Loucy (cell line): ENCODE measurements around the gene FRMD4A.
"Not testable (repeated sequence)": the region's sequence is repeated elsewhere in the genome, so short reads cannot be mapped to it uniquely, and the experiment has no call there.

Experiments
- H2AFZ ChIP-seq: fragments of 200-600 bp; sonication (generic); 2 replicates; pipeline ENCODE4 v1.6.0; 2016; ENCODE audit warnings: antibody characterized with exemption, mild to moderate bottlenecking, low read length, moderate library complexity
- H3F3A ChIP-seq: fragments of 200-600 bp; 2 replicates; pipeline ENCODE4 v1.6.0; 2016; ENCODE audit warnings: antibody characterized with exemption, low read depth, mild to moderate bottlenecking
- H3K27me3 ChIP-seq: fragments of 200-600 bp; sonication (generic); 2 replicates; pipeline ENCODE4 v1.6.1; 2014; ENCODE audit warnings: low read length, mild to moderate bottlenecking; ENCODE audit not compliant: insufficient read depth, poor library complexity, severe bottlenecking
- H3K36me3 ChIP-seq: fragments of 200-600 bp; sonication (generic); 2 replicates; pipeline ENCODE4 v1.6.1; 2016; ENCODE audit warnings: low read length; ENCODE audit not compliant: insufficient read depth
- H3K4me1 ChIP-seq: fragments of 200-600 bp; sonication (generic); 2 replicates; pipeline ENCODE4 v1.5.1; 2014; ENCODE audit warnings: low read length, mild to moderate bottlenecking; ENCODE audit not compliant: insufficient read depth, poor library complexity, severe bottlenecking
- H3K4me2 ChIP-seq: fragments of 200-600 bp; sonication (generic); 2 replicates; pipeline ENCODE4 v1.6.0; 2014; ENCODE audit warnings: antibody characterized with exemption, low read length, low read depth, mild to moderate bottlenecking; ENCODE audit not compliant: poor library complexity, severe bottlenecking
- H3K4me3 ChIP-seq: fragments of 200-600 bp; sonication (generic); 2 replicates; pipeline ENCODE4 v1.5.1; 2014; ENCODE audit warnings: low read length, mild to moderate bottlenecking, mixed read lengths; ENCODE audit not compliant: poor library complexity, severe bottlenecking
- H3K79me2 ChIP-seq: fragments of 200-600 bp; sonication (generic); 2 replicates; pipeline ENCODE4 v1.6.1; 2014; ENCODE audit warnings: low read length; ENCODE audit not compliant: insufficient read depth
- H3K9ac ChIP-seq: fragments of 200-600 bp; sonication (generic); 2 replicates; pipeline ENCODE4 v1.6.0; 2014; ENCODE audit warnings: mild to moderate bottlenecking, low read depth, low read length, moderate library complexity; ENCODE audit not compliant: poor library complexity, severe bottlenecking
- H3K9me2 ChIP-seq: fragments of 200-600 bp; sonication (generic); replicated peaks from 2 replicates; pipeline ENCODE4 v1.6.1; 2016; ENCODE audit warnings: low read depth, low read length, mixed read lengths
- H3K9me3 ChIP-seq: fragments of 200-600 bp; sonication (generic); 2 replicates; pipeline ENCODE4 v1.6.1; 2014; ENCODE audit warnings: mild to moderate bottlenecking, antibody characterized with exemption, low read length, low read depth; ENCODE audit not compliant: insufficient read depth
- H4K20me1 ChIP-seq: fragments of 200-600 bp; sonication (generic); 2 replicates; pipeline ENCODE4 v1.6.0; 2014; ENCODE audit warnings: antibody characterized with exemption, low read length, mild to moderate bottlenecking; ENCODE audit not compliant: insufficient read depth, poor library complexity, severe bottlenecking
- EZH2phosphoT487 ChIP-seq: fragments of 200-600 bp; IDR thresholded peaks from 2 replicates; pipeline ENCODE4 v1.6.1; 2018; ENCODE audit warnings: antibody characterized with exemption, mild to moderate bottlenecking, moderate library complexity, borderline replicate concordance
- TF ChIP-seq, protein P1 (sequence below): fragments of 200-600 bp; sonication (generic); conservative IDR thresholded peaks from 2 replicates; pipeline ENCODE4 v1.5.1; 2014; ENCODE audit warnings: mild to moderate bottlenecking, antibody characterized with exemption, low read length

Gene FRMD4A

GRCh38 chr10:13717936-13718772 lies 612.6 kb downstream of the FRMD4A start:
- no peaks in the 10 kb centered on the region for H3K79me2 ChIP-seq
- H3K27me3 ChIP-seq: no peaks in the 10 kb centered on the region
- peak overlapping the region; percentile 67 for H3K4me3 ChIP-seq
- H3K9me3 ChIP-seq: no peaks in the 10 kb centered on the region
- H3K9me2 ChIP-seq: no peaks in the 10 kb centered on the region
- no peak for TF ChIP-seq EZH2phosphoT487
- TF ChIP-seq, protein P1, sequence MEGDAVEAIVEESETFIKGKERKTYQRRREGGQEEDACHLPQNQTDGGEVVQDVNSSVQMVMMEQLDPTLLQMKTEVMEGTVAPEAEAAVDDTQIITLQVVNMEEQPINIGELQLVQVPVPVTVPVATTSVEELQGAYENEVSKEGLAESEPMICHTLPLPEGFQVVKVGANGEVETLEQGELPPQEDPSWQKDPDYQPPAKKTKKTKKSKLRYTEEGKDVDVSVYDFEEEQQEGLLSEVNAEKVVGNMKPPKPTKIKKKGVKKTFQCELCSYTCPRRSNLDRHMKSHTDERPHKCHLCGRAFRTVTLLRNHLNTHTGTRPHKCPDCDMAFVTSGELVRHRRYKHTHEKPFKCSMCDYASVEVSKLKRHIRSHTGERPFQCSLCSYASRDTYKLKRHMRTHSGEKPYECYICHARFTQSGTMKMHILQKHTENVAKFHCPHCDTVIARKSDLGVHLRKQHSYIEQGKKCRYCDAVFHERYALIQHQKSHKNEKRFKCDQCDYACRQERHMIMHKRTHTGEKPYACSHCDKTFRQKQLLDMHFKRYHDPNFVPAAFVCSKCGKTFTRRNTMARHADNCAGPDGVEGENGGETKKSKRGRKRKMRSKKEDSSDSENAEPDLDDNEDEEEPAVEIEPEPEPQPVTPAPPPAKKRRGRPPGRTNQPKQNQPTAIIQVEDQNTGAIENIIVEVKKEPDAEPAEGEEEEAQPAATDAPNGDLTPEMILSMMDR: no peak
- H4K20me1 ChIP-seq: no peaks in the 10 kb centered on the region
- peak overlapping the region; percentile 58 for H3K9ac ChIP-seq
- no peaks in the 10 kb centered on the region for H3F3A ChIP-seq
- H3K36me3 ChIP-seq: no peaks in the 10 kb centered on the region
- peak overlapping the region; percentile 80 for H3K4me2 ChIP-seq
- peak overlapping the region; percentile 75 for H2AFZ ChIP-seq
- peaks cover 19% of the 10 kb centered on the region for H3K4me1 ChIP-seq

DNA sequence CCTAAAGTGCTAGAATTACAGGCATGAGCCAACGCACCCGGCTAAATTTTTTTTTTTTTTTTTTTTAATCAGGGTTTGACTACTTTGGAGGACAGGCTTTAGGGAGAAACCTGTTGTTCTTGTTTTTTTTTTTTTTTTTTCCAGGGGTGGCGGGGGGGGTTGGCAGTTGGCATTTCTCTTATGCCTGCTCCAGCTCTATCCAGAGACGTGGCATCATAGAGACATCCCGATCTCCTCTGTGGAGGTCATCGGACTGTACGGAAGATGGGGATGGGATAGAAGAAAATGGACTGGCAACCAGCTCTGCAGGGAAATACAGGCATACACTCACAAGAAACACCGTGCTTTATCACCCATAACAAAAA lies 613.2 kb downstream of the FRMD4A start:
- no peaks in the 10 kb centered on the region for H3K27me3 ChIP-seq
- no peaks in the 10 kb centered on the region for H3K79me2 ChIP-seq
- no peaks in the 10 kb centered on the region for H3F3A ChIP-seq
- peak overlapping the region; percentile 80 for H3K4me2 ChIP-seq
- no peaks in the 10 kb centered on the region for H4K20me1 ChIP-seq
- H3K36me3 ChIP-seq: no peaks in the 10 kb centered on the region
- H3K4me3 ChIP-seq: peak overlapping the region; percentile 67
- H3K9me3 ChIP-seq: no peaks in the 10 kb centered on the region
- TF ChIP-seq, protein P1: no peak
- TF ChIP-seq EZH2phosphoT487: no peak
- peak overlapping the region; percentile 75 for H2AFZ ChIP-seq
- H3K9ac ChIP-seq: peak overlapping the region; percentile 58
- no peaks in the 10 kb centered on the region for H3K9me2 ChIP-seq
- peaks cover 25% of the 10 kb centered on the region for H3K4me1 ChIP-seq

DNA sequence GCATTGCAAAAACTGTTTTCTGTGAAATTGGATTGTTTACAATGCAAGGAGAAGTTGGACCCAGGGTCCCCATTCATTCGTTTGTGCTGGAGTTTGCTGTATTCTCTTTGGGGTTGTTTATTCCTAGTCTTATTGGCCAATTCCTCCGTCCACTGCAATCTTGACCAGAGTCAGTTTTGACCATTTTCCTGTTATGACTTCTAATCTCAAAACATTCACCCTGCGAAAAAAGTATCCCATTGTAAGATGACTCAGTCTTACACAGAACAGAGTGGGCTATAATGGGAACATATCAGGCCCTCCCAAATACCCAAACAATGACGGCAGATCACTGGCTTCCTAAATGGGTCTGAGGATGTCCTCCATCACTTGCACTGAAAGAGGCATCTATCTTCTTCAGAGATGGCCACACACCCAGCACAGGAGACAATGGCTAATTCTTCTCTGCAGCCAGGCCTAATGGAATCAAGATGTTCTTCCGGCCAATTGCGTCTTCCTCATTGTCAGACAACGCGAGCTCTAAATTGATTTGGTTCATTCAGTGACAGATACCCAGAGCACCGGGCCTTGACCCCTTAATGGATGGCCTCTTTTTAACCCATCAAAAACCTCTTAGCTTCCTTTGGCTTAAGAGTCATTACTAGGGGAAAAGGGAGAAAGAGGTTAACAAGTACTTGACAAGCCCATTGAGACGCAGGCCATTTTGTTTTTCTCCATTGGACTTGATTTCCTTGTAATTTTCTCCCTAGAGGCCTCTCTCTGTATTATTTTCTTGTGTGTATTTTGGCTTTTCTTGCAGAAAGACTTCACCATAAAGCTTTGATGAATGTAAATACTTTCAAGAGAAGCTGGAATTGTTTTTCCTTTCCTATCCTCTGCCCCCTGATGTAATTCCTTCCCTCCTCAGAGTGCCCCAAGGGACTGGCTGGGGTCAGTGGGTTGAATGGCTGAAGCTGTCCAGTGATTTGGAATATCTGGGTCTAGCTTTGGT lies 614.3 kb downstream of the FRMD4A start:
- H3F3A ChIP-seq: no peaks in the 10 kb centered on the region
- H4K20me1 ChIP-seq: no peaks in the 10 kb centered on the region
- H3K4me1 ChIP-seq: peaks cover 28% of the 10 kb centered on the region
- no peaks in the 10 kb centered on the region for H3K79me2 ChIP-seq
- H2AFZ ChIP-seq: no peak overlapping the region
- no peaks in the 10 kb centered on the region for H3K9me3 ChIP-seq
- H3K27me3 ChIP-seq: no peaks in the 10 kb centered on the region
- no peak for TF ChIP-seq EZH2phosphoT487
- TF ChIP-seq, protein P1: no peak
- no peaks in the 10 kb centered on the region for H3K36me3 ChIP-seq
- no peak overlapping the region for H3K4me3 ChIP-seq
- no peak overlapping the region for H3K4me2 ChIP-seq
- H3K9me2 ChIP-seq: no peaks in the 10 kb centered on the region
- no peak overlapping the region for H3K9ac ChIP-seq

DNA sequence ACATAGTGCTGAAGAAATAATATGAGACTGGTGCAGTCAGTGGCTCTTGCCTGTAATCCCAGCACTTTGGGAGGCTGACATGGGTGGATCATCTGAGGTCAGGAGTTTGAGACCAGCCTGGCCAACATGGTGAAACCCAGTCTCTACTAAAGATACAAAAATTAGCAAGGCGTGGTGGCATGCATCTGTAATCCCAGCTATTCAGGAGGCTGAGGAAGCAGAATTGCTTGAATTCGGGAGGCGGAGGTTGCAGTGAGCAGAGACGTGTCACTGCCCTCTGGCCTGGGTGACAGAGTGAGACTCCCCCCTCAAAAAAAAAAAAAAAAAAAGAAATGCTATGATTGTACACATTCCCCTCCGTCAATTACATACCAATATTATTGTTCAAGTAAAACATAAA lies 615.1 kb downstream of the FRMD4A start:
- not testable (repeated sequence) for H3K4me2 ChIP-seq, H3K27me3 ChIP-seq, H3K4me3 ChIP-seq, H3F3A ChIP-seq, H3K9me2 ChIP-seq, H3K9ac ChIP-seq, H3K9me3 ChIP-seq, H2AFZ ChIP-seq, H4K20me1 ChIP-seq, H3K36me3 ChIP-seq, H3K79me2 ChIP-seq
- H3K4me1 ChIP-seq: peaks cover 28% of the 10 kb centered on the region
